ENCODE data around the gene STIM2.
"Not testable (repeated sequence)": the region's sequence is repeated elsewhere in the genome, so short reads cannot be mapped to it uniquely, and the experiment has no call there.

The STIM2 gene

DNA sequence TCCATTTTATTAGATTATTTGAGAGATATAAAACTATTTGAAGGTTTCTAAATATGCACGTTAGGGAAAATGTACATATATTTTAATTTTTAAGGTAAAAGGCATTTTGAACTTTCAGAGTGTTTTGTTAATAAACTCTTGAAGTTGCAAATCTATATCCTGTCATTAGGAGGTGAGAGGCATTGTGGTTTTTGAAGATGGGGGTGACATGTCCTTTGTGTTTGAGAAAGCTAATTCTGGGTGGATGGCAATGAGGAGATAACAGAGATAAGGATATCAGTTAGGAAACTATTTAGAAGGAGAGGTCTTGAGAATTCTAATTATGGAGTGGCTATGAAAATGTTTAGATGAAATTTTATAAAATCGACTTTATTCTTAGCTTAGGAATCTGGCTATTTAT lies 6.1 kb downstream of the STIM2 start:
- in situ Hi-C loops (cut with HindIII; ENCODE audit: low sequenced_read_pairs) = no loop called here

DNA sequence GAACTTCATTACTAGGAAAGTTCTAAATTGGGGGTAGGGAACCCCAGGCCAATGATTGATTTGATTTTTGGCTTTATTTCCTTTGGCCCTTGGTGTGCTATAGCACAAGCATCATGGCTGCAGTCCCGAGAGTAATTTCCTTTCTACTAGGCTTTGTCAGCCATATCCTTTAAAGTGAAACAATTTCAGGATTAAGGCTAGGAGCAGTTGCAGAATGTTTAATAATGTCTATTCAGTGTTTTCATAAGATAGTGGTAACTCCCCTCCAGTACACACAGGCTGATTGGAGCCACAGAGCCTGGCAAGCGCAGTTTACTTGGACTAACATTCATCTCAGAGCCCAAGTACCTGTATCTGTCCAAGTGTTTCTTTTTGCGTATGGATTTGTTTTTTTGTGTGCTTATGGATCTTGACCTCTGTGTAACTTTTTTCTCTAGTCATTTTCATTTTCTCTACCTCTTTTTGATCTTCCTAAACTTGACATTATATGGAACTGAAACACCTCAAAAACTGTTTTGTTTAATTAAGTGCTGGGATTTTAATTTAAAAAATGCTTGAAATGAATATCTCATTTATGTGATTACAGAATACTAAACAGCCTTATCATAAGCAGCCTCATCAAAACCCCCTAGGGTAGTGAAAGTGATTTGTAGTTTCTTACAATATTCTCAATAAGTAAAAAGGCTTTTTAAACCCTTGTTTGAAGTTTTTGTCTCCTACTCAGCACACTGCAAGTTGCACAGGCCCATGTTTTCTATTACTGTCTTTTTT lies 7.5 kb downstream of the STIM2 start:
- in situ Hi-C loops (cut with HindIII; ENCODE audit: low sequenced_read_pairs) = no loop called here

DNA sequence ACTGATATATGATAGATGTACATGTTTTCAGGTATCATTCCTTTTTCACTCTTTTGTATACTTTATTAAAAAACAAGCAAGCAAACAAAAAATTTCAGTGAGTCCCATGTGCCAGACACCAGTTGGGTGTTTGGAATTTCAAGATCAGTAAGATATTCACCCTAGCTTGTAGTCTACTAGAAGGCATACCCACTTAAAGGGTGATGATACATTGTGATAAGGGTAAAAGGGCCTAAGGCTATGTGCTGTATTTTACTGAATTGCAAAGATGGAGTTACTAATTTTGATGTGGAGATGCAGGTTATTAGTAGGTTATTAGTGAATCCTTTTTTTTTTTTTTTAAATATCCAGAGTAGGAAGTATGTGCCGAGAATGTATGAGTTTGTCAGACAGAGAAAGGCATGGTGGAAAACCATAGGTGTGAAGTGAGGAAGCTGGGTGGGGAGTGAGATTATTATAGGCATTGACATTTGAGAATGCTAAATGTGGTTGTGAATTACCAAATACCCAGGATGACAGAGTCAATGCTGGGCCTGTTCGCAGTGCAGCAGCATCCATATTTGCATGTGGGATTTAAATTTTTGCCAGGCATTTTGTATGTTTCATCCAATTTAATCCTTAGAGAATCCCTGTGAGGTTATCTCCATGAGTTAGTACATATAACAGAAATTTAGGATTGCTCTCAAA lies 10.1 kb downstream of the STIM2 start:
- in situ Hi-C loops (cut with HindIII; ENCODE audit: low sequenced_read_pairs) = no loop called here

DNA sequence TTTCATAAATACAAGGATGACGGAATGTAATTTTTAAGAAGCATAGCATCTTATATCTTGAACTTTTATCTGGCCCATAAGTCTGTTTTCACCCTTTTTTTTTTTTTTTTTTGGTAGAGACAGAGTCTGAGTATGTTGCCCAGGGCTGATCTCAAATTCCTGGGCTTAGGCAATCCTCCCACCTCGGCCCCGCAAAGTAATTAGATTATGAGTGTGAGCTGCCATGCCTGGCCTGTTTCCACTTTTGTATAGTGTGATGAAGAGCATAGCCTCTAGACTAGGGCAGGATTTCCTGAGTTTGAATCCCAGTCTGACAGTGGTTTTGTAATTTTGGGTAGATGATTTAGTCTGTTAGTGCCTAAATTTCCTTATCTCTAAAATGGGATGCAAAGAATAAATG lies 11.0 kb downstream of the STIM2 start:
- in situ Hi-C loops (cut with HindIII; ENCODE audit: low sequenced_read_pairs) = no loop called here

DNA sequence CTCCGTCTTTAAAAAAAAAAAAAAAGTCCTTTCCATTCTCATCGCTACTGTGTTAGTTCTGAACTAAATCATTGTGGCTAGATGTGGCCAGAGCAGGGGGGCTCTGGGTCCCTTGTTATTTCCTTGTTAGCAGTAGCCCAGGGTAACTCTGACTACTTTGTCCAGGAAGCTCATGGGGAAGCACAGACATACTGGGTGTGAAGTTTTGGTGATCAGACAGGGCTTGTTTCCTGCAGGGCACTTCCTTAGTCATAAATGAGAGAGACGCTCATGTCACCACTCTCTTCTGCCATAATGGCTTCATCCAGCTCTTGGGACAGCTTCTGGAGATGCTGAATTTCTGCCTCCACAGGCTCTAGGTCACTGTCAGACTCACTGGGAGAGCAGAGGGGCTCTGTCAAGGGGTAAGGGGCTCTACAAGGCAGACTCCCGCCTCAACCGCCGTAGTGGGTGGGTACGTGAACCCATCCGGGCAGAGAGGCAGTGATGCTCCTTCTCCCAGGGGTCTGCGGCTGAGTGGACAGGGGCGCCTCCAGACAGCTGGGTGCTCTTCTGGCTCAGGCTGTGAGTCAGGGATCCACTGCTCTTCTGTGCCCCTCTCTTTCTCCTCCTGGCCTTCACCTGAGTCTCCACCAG lies 12.9 kb downstream of the STIM2 start:
- in situ Hi-C loops (cut with HindIII; ENCODE audit: low sequenced_read_pairs) = no loop called here

DNA sequence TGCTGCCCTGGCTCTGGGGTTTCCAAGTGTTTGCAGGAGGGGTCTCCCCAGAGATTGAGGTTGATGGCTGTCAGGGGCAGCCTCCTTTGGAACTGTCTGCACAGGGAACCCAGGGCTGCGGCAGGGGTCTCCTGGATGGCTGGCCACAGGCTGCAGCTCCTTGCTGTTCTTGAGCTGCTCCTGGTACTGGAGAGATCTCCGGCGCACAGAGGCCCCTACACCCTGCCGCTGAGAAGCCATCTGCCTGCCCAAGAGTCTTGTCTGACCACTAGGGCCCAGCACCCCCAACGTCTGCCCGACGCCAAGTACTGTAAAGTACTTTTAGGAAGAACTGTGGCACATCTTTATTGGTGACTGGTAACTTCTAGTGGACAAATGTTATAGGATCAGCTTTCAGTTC lies 13.5 kb downstream of the STIM2 start:
- in situ Hi-C loops (cut with HindIII; ENCODE audit: low sequenced_read_pairs) = no loop called here

DNA sequence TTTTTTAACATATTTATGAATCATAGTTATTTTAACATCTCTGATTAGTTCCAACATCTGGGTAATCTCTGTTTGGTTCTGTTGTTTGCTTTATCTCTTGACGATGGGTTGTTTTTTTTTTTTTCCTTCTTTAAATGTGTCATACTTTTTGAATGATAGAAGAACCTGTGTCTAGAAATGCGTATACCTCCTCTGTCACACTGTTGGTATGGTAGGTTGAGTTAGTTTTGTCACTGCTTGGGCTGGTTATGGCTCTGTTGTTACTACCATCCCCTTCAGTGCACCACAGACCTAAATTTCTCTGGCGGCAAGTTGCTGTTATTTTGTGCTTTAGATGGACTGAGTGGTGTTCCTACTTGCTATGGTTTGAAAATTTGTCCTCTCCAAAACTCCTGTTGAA lies 16.8 kb downstream of the STIM2 start:
- in situ Hi-C loops (cut with HindIII; ENCODE audit: low sequenced_read_pairs) = no loop called here

DNA sequence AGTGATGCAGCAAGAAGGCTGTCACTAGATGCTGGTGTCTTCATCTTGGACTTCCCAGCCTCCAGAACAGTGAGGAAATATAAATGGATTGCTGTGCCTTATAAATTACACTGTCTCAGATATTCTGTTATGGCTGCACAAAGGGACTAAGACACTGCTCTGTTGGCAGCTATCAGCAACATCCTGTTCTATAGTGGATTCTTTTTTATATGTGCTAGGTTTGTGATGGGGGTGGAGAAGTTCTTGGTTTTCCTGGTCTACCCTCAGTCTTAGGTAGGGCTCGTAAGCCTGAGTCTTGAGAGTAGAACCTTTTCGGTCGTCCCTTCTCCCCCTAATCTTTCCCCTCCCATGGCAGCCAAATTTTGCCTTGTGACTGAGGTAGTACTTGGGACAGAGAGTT lies 17.3 kb downstream of the STIM2 start:
- in situ Hi-C loops (cut with HindIII; ENCODE audit: low sequenced_read_pairs) = no loop called here

DNA sequence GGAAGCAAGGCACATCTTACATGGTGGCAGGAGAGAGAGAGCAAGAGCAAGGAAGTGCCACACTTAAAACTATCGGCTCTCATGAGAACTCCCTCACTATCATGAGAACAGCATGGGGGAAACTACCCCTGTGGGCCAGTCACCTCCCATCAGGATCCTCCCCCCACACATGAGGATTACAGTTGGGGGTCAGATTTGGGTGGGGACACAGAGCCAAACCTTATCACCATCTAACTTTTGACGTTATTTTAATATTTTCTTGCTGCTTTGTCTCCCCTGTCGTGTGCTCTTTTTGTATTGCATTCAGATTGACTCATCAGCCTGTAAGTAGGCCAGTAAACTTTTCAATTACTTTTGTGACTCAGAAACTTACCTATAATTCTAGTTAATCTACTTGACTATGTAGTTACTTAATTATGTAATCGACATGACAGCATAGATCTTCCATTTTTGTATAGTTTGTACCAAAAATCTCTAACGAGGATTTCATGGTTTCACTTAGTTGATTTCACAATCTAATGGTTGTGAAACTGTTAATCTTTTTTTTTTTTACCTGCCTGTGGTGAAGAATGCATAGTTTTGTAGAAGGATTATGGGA lies 18.3 kb downstream of the STIM2 start:
- in situ Hi-C loops (cut with HindIII; ENCODE audit: low sequenced_read_pairs) = no loop called here

DNA sequence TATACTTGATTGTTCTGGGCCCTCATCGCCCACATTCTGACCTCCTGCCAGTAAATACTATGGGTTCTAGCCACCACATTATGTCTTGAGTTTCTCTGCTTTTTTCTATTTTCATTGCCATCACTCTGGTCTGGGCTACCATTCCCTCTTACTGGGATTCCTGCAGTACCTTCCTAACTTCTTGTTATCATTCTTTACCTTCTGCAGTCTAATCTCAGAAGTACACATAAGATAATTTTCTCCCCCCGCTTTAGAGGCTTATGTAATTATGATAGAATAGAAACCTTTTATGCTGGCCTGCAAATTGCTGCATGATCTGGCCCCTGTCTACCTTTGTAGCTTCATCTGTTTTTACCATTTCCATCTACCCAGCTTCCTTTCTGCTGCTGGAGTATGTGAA lies 19.2 kb downstream of the STIM2 start:
- in situ Hi-C loops (cut with HindIII; ENCODE audit: low sequenced_read_pairs) = no loop called here

DNA sequence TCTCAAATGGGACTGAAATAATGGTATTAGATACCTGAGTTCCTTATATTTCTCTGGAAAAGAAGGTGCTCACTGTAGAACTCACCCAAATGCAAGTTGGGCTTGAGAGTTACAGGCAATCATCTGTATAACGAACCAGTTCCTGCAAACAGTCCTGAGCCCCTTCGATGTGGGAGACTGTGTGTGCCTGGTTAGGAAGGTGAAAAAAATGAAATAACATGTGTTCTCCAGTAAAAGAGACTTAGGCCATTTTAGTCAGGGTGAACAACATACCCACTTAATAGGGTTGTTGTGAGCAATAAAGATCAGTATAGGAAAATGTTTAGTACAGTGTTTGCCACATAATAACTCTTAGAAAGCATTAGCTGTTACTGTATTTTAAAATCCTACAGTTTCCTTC lies 23.4 kb downstream of the STIM2 start:
- in situ Hi-C loops (cut with HindIII; ENCODE audit: low sequenced_read_pairs) = no loop called here

DNA sequence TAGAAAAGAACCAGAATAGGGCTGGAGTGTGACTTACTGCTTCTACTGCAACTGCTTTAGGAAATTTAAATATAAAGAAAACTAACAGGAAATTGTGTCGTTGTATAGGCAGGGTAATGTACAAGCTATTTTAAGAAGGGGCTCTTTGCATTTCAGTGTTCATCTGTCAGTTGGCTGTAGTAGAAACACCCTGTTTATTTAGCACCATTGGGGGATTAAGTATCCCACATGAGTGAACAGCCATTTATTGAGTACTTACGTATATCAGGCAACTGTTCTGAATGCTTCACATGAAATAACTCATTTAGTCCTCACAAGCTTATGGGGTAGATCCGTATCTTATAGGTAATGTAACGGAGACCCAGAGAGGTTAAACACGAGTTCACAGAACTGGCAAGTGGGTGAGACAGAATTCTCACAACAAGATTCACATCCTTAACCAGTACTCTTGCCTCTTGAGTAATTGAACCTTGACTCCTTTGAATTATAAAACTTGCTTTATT lies 23.9 kb downstream of the STIM2 start:
- in situ Hi-C loops (cut with HindIII; ENCODE audit: low sequenced_read_pairs) = no loop called here

DNA sequence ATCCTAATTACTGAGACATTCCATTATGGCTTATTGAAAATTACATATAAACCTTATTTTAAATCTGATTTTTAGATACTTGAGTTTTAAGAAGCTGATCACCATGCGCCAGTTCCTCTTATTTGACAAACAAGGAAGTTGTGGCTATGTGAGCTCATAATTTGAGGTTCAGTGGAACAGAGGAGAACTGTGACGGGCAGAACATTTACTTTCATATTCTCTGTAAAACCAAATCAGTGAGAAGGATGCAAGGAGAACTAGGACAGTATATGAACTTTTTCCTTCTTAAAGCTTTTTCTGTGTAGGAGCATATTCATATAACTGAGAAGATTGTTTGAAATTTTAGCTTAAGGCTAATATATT lies 25.3 kb downstream of the STIM2 start:
- in situ Hi-C loops (cut with HindIII; ENCODE audit: low sequenced_read_pairs) = no loop called here

DNA sequence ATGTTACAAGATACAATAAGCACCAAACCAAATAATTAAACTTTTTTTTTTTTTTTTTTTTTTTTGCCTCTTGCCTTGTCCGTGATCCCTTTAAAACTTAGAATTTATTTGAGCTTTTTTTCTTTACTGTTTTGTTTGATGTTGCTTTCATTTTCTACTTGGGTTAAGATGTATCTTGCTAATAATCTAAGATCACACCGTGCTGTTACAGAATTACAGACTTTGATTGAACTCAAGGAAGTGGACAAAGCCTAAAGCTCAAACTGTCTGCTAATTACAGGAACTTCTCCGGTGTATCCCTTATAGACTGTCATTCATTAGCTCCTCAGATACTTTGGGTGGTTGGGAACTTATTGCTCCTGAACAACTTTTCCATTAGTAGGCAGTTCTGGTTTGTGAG lies 26.5 kb downstream of the STIM2 start:
- in situ Hi-C loops (cut with HindIII; ENCODE audit: low sequenced_read_pairs) = no loop called here

DNA sequence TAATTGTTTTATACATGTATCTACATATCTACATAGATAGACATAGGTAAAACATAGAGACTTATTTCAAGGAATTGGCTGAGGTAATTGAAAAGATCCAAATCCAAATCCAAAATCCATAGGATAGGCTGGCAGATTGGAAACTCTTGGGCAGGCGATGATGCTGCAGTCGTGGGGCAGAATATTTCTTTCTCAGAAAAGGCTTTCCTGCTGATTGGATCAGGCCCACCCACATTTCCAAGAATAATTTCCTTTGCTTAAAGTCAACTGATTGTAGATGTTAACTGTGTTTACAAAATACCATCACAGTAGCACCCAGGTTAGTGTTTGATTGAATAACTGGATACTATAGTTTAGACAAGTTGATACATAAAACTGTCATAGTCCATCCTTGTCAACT lies 27.2 kb downstream of the STIM2 start:
- in situ Hi-C loops (cut with HindIII; ENCODE audit: low sequenced_read_pairs) = no loop called here

DNA sequence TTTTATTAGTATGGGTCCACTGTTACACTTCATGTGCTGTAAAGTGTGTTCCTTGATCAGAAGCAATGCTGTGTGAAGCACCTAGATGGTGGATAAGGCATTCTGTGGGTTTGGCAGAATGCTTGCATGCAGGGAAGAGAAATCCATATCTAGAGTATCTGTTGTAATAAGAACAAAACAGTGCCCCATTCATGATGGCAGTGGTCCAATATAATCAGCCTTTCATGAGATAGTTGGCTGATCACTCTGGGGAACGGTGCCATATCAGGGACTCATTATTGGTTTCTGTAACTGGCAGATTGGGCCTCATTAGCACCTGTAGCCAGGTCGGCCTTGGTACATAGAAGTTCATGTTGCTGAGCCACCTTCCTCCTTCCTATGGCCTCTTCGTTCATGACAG lies 28.7 kb downstream of the STIM2 start:
- in situ Hi-C loops (cut with HindIII; ENCODE audit: low sequenced_read_pairs) = no loop called here

DNA sequence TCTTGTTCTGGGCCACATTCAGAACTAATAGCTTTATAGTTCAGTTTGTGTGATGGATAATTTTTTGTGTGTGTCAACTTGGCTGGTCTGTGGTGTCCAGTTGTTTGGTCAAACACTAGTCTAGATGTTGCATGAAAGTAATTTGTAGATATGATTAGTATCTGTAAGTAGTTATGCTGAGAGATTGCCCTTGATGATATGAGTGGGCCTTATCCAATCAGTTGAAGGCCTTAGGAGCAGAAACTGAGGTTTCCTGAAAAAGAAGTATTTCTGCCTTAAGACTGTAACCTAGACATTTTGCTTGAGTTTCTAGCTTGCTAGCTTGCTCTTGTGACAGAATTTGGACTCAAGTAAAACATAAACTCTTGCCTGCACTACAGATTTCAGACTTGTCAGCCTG lies 30.4 kb downstream of the STIM2 start:
- in situ Hi-C loops (cut with HindIII; ENCODE audit: low sequenced_read_pairs) = no loop called here

DNA sequence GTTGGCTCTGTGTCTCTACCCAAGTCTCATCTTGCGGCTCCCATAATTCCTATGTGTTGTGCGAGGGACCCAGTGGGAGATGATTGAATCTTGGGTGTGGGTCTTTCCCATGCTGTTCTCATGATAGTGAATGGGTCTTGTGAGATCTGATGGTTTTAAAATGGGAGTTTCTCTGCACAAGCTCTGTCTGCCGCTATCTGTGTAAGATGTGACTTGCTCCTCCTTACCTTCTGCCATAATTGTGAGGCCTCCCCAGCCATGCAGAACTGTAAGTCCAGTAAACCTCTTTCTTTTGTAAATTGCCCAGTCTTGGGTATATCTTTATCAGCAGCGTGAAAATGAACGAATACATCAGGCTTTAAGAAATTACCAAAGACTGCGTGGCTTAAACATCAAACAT lies 31.2 kb downstream of the STIM2 start:
- in situ Hi-C loops (cut with HindIII; ENCODE audit: low sequenced_read_pairs) = no loop called here

DNA sequence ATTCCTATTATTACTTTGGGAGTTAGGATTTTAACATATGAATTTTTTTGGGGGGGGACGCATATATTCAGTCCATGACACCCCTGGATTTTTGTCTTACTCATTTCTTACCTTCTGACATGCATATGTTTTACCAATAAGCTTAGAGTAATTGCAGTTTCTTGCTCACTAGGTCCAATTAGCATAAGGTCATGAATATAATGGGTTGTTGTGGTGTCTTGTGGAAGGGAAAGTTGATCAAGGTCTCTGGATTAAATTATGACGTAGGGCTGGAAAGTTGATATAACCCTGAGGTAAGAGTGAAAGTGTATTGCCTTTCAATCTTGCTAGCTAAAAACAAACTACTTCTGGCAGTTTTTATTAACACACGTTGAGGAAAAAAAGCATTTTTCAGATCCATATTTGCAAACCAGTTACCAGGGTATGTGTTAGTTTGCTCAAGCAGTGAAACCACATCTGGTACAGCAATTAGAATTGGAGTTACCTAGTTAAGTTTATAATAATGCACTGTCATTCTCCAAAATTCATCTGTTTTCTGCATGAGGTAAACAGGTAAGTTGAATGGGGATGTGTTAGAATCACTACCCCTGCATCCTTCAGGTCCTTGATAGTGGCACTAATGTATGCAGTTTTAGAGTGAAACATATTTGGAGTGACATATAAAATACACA lies 32.0 kb downstream of the STIM2 start:
- in situ Hi-C loops (cut with HindIII; ENCODE audit: low sequenced_read_pairs) = no loop called here

DNA sequence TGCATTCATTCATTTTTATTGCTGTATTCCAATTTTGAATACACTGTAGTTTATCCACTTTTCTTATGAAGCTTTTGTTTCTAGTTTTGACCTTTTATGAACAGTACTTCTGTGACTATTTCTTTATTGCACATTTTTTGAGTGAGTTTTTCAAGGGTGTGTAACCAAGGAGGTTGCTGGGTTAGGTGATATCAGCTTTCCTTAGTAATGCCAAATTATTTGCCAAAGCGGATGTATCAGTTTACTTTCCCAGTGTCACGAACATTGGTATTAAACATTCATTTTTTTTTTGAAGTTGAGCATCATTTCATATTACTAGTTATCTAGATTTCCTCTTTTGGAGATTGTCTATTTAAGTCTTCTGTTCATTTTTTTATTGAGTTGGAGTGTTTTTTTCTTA lies 32.9 kb downstream of the STIM2 start:
- in situ Hi-C loops (cut with HindIII; ENCODE audit: low sequenced_read_pairs) = no loop called here

DNA sequence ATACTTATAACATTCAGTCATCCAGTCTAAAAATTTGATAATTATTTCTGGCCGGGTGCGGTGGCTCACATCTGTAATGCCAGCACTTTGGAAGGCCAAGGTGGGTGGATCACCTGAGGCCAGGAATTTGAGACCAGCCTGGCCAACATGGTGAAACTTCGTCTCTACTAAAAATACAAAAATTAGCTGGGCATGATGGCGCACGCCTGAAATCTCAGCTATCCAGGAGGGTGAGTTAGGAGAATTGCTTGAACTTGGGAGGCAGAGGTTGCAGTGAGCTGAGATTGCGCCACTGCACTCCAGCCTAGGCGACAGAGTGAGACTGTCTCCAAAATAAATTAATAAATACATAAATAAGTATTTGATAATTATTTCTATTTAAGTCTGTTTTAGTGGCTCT lies 34.2 kb downstream of the STIM2 start:
- in situ Hi-C loops (cut with HindIII; ENCODE audit: low sequenced_read_pairs) = not testable (repeated sequence)

Measured in endothelial cell of hepatic sinusoid (primary cell).